GM12878 (cell line): ENCODE data around the gene GLIPR1L1.

ENCODE experiments used
- MYC ChIP-seq: IDR thresholded peaks from 2 replicates; pipeline ENCODE4 v1.6.1; 2011; ENCODE audit warnings: mild to moderate bottlenecking, low read length, moderate library complexity, inconsistent platforms; ENCODE audit not compliant: insufficient read depth, insufficient replicate concordance, insufficient read length, severe bottlenecking
- POLR2A ChIP-seq: IDR thresholded peaks from 2 replicates; pipeline ENCODE4 v1.6.1; 2011; ENCODE audit warnings: low read depth, mild to moderate bottlenecking, low read length
- SMC3 ChIP-seq: IDR thresholded peaks from 2 replicates; pipeline ENCODE4 v1.6.1; 2011; ENCODE audit warnings: low read length, improper control_type of control experiment, borderline replicate concordance
- SREBF2 ChIP-seq: IDR thresholded peaks from 2 replicates; pipeline ENCODE4 v1.6.1; 2012; ENCODE audit warnings: mild to moderate bottlenecking, low read length
- TF ChIP-seq, protein P1 (sequence below): IDR thresholded peaks from 2 replicates; pipeline ENCODE4 v1.6.1; 2012; ENCODE audit warnings: low read depth, low read length, improper control_type of control experiment
- TF ChIP-seq, protein P2 (sequence below): IDR thresholded peaks from 2 replicates; pipeline ENCODE4 v1.6.1; 2011; ENCODE audit warnings: borderline replicate concordance, low read depth, mild to moderate bottlenecking, moderate library complexity, mixed read lengths, low read length; ENCODE audit not compliant: insufficient read depth; ENCODE audit errors: extremely low read length

DNA sequence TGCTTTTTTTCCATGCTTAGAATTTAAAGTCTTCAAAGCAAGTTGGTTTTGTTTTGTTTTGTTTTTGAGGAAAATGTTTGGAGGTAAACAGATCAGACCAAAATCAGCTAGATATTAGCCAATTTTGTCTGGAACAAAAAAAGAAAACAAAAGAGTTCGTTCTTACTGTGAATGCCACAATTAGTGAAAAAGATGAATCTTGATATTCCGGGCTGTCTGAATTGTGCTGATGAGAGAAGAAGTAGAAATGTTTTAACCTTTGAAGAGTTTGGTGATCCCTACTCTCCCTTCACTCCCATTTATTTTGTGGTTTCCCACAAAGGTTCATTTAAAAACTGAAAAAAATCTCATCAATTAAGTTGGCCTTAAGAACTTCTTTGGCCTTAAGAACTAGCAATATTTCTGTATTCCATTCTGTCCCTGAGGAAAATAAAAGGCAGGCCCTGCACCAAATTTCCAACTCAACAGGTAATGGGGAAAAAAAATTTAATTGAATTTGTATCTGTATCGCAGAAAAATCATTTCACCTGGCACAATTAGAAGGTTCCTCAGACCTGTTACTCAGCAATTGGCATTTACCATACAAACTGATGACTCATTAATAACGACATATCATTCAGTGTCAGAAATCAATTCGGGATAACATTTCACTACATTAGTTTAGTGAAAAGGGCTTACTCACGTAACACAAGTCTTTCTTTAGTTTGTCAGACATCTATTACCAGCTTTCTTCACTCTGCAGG lies 55.9 kb downstream of the GLIPR1L1 start:
- TF ChIP-seq POLR2A: no peak
- TF ChIP-seq, protein P1, sequence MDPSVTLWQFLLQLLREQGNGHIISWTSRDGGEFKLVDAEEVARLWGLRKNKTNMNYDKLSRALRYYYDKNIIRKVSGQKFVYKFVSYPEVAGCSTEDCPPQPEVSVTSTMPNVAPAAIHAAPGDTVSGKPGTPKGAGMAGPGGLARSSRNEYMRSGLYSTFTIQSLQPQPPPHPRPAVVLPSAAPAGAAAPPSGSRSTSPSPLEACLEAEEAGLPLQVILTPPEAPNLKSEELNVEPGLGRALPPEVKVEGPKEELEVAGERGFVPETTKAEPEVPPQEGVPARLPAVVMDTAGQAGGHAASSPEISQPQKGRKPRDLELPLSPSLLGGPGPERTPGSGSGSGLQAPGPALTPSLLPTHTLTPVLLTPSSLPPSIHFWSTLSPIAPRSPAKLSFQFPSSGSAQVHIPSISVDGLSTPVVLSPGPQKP: no peak
- TF ChIP-seq MYC: no peak
- no peak for TF ChIP-seq SREBF2
- no peak for TF ChIP-seq SMC3
- TF ChIP-seq, protein P2, sequence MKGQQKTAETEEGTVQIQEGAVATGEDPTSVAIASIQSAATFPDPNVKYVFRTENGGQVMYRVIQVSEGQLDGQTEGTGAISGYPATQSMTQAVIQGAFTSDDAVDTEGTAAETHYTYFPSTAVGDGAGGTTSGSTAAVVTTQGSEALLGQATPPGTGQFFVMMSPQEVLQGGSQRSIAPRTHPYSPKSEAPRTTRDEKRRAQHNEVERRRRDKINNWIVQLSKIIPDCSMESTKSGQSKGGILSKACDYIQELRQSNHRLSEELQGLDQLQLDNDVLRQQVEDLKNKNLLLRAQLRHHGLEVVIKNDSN: no peak
